Measurements from ENCODE around the gene MTHFD2.
"Not testable (repeated sequence)": the region's sequence is repeated elsewhere in the genome, so short reads cannot be mapped to it uniquely, and the experiment has no call there.

The MTHFD2 gene

DNA sequence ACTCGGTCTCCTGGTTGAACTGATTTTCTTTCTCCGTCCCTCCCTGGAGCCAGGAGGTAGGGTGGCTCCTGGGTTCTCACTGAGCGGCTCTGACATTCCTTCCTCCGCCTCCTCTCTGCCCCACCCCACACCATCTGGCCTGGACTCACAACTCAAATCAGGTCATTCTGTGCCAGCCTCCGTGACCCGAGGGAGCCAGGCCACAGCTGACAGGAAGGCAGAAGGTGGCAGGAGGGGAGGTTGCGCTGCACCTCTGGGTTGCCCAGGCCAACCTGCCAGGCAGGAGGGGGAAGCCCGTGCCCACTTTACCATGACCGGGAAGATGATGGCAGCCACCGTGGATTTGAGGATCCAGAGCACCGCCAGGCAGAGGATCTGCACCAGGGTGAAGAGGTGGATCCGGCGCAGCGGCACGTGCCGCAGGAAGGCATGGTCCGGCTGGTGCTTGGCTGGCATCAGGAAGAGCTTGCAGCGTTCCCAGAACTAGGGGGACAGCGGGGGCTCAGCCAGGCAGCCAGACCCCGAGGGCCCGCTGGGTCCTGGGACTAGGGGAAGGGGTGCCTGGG is 28.3 kb downstream of the MTHFD2 start:
- no peak for FAIRE-seq
- DNase-seq (ENCODE audit: extremely low spot score, insufficient read length, low read depth), result no peak

DNA sequence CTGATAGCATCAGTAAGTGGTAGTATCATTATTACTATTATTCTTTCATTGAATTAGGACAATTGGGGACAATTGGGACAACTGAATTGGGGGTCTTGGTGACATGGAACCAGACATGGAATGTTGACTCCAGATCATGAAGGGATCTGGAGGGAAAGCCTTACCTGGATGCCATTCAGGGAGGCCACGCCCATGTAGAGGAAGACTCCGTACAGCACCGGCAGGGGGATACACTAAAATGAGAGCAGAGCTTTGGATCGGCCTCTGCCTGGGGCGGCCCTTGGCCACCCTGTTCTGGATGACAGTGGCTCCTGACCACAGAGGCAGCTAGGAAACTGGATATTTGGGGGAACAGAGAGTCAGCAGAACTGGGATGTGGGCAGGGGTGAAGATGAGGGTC is 29.2 kb downstream of the MTHFD2 start:
- DNase-seq (ENCODE audit: extremely low spot score, insufficient read length, low read depth) (no peak), FAIRE-seq (no peak)

DNA sequence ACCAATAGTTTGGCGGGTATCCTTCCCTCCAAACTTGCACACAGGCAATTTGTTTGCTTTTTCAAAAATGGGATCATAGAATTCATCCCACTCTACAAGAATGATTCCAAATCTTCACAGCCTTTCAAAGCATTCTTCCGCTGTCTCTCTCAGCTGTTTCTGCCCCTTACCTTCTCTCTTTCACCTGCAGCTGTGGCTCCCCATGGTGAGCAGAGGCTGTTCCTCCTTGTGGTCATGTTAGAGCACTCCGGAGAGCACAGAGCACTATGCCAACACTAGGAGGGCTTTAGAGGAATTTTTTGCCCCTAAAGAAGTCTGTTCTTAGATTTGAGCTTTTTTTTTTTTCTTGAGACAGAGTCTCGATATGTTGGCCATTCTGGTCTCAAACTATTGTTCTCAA is 30.4 kb downstream of the MTHFD2 start:
- FAIRE-seq, result no peak
- DNase-seq (ENCODE audit: extremely low spot score, insufficient read length, low read depth), result no peak

DNA sequence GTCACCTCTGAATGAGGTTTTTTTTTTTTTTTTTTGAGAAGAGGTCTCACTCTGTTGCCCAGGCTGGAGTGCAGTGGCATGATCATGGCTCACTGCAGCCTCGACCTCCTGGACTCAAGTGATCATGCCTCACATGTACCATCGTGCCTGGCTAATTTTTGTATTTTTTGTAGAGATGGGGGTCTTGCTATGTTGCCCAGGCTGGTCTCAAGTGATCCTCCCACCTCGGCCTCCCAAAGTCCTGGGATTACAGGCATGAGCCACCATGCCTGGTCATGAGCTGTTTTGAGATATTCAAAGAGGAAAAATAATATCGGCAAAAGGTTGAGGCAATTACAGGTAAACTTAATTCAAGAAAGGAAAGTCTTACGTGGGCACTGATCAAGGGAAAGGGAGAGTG is 31.4 kb downstream of the MTHFD2 start:
- not testable (repeated sequence) for DNase-seq (ENCODE audit: extremely low spot score, insufficient read length, low read depth); FAIRE-seq

DNA sequence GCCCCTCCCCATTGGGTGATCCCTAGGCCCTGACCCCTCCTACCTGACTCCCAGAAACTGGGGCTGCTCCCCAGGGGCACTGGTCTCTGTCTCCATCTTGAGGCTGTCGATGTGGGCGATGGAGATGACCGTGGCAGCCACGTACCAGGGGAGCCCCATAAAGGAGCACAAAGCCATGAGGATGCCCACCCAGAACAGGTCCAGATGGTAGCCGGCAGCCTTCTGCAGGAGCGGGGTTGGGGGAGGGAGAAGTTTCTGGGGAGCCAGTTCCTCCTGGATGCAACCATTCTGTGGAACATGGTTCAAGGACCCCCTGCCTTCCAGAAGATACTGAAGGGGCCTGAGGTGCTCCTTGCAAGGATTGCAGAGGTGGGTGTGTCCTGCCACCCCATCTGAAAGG is 34.0 kb downstream of the MTHFD2 start:
- FAIRE-seq (no peak), DNase-seq (ENCODE audit: extremely low spot score, insufficient read length, low read depth) (no peak)

DNA sequence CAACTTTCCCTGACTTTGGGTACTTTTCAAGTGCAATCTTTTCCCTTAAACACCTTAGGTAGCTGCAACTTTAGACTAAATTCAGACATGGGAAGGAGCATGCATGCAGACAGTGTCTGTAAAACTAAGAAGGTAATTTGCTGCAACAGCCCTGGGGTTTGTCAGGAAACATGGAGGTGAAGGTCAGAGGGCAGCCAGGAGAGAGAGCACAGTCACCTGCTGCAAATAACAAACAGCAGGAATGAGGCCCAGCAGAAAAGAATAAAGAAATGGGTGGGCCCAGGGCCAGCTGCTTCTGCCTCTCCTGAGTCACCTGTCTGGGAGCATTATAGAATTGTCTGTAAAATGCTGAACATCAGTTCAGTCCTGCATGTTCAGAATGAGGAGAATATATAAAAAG is 35.2 kb downstream of the MTHFD2 start:
- FAIRE-seq, result no peak

DNA sequence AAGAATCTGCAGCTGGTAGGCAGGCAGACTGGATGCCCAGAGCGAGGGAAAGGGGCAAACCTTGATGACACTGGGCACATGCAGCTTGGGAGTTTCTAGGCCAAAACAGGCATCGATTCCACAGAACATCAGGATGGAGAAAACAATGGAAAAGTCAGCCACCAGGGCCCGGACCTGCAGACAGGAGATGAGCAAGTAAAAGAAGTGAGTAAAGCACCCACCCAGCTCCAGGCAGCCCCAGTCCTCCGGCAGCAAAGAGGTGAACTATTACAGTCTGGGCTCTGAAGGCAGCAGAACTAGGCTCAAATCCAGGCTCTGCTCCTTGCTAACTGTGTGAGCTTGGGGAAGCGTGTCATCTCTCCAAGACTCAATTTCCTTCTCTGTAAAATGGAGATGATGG is 36.6 kb downstream of the MTHFD2 start:
- FAIRE-seq, result no peak
- DNase-seq (ENCODE audit: extremely low spot score, insufficient read length, low read depth), result no peak

More for the DNA sequence above, 35.2 kb downstream of the MTHFD2 start:
- DNase-seq (ENCODE audit: extremely low spot score, insufficient read length, low read depth), result no peak

DNA sequence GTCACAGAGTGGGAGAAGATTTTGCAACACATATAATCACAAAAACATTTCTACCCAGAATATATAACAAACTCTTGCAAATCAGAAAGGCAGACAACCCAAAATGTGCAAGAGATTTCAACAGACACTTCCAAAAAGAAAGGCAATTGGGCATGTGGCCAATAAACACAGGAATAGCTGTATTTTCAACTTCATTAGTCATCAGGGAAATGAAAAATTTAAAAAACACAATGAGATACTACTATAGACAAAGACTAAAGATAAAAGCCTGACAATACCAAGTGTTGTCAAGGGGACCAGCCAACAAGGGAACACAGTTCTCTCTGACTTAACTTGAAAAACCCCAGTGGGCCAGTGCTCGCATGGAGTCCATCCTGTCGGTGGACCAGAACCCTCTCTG is 40.5 kb downstream of the MTHFD2 start:
- FAIRE-seq, result no peak

DNA sequence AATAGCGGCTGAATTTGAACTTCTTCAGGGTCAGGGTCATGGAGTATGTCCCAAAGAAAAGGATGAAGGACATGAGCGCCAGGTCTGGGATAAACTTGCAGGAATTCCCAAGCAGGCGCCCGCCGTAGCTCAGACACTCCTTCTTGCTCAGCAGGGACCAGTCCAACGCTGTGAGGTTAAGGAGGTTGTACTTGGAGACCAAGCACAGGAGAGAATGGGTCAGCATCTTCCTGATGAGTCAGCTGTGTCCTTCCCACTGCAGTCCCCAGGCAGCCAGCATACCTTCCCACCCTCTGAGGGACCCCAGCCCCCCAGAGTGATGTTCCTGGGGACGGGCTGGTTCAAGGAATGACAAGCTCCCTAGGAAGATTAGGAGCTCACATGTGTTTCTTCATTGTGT is 40.9 kb downstream of the MTHFD2 start:
- FAIRE-seq (no peak), DNase-seq (ENCODE audit: extremely low spot score, insufficient read length, low read depth) (no peak)

More for the DNA sequence above, 40.5 kb downstream of the MTHFD2 start:
- DNase-seq (ENCODE audit: extremely low spot score, insufficient read length, low read depth), result no peak

DNA sequence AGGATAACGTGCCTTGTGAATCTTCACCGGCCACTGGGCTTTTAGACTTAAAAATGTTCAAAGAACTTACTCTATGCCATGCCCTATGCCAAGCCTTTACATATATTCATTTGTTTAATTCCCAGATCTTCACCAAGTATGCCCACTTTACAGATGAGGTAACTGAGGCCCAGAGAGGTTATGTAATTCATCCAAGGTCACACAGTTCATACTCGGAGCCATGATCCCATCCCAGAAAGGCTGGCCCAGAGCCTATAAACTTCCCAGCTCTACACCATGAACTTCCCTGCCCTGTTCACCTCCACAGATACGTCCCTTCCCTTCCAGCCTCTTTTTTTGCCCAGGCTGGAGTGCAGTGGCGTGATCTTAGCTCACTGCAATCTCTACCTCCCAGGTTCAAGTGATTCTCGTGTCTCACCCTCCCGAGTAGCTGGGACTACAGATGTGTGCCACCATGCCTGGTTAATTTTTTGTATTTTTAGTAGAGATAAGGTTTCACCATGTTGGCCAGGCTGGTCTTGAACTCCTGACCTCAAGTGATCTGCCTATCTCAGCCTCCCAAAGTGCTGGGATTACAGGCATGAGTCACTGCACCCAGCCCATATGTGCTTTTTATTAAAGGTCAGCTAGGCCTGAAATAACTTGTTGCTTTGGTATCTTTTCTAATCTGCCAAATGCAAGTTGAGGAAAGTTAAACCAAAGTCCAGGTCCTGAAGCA is 44.1 kb downstream of the MTHFD2 start:
- FAIRE-seq (no peak), DNase-seq (ENCODE audit: extremely low spot score, insufficient read length, low read depth) (no peak)

DNA sequence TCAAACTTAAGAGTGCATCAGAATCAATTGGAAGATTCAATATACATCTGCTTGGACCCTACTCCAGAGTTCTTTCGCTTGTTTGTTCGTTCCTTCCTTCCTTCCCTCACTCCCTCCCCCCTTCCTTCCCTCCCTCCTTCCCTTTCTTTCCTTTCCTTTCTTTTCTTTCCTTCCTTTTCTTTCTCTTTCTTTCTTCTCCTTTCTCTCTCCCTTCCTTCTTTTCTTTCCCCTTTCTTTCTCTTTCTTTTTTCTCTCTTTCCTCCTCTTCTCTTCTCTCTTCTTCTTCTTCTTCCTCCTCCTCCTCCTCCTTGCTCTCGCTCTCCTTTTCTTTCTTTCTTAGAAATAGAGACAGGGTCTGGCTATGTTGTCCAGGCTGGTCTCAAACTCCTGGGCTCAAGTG is 45.9 kb downstream of the MTHFD2 start:
- no peak for DNase-seq (ENCODE audit: extremely low spot score, insufficient read length, low read depth)
- no peak for FAIRE-seq

DNA sequence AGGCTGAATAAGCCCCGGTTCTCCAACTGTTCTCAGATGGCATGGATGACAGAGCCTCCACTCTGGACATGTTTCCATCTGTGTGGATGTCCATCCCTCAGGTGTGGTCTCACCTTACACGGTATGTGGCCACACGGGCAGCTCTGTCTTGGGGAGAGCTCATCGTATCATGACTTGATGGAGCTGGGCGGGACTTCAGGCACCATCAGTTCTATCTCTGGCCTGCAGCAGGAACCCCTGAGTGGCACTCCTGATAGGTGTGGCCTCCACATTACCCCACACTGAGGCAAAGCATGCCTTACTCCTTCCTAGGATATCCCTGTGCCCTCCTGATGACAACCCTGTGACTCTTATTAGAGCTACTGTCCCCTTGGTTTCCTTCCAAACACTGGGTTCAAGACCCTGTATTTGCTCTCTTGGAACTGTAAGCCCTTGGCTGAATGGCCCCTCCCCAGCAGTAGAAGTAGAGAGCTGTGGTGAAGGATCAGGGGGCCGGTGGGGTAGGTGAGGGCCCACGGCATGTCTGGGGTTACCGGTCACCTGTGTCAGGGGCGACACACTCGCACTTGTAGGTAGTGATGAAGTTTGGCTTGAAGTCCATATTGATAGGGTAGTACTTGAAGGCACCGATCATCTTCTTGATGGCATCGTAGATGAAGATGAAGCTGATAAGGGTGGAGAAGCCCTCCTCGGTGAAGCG is 48.2 kb downstream of the MTHFD2 start:
- DNase-seq (ENCODE audit: extremely low spot score, insufficient read length, low read depth), result no peak
- FAIRE-seq, result no peak

DNA sequence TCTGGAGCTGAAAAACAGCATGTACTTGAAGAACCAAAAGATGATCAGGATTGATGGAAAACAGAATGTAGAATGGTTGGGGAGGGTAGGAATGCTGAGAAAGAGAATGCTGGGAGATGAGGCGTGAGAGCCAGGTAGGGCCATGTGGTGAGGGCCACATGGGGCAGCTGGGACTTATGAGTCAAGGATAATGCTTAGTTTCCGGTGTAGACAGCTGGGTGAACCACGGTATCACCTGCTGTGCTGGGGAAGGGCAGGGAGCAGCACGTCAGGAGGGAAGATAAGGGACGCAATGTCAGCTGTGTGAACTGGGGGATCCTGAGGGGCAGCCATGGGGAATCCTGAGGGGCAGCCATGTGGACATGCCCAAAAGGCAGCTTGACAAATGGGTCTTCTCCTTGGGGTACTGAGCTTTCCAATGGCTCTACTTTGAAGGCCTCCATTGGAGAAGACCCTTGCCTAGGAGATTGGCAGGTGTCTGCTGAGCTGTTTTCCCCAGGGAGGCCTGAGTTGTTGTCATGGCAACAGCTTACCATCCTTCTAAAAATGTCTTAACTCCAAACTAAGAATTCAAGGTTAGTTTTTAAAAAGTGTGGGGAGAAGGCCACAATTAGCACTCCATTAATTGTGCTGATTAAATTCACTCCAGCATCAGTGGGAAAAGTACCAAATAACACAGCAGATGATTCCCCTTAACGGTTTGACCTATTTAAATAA is 51.1 kb downstream of the MTHFD2 start:
- FAIRE-seq, result no peak

DNA sequence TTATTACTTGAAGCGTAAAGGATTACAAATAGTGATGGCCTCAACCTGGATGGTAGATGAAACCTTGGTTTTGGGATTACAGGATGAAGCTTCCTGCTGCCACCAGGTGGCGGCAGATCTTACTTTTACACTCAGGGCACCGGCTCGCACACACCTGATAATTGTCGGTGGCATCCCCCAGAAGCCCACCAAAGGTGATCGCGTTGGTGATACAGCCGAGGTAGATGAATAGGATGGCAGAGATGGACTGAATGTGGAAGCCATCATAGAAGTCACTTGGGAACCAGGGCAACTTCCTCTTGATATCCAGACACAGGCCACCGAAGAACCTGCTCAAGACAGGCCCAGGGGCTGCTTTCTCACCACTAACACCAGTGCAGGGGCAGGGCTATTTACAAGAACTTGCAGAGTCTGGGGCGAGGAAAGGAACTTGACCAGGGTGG is 51.8 kb downstream of the MTHFD2 start:
- DNase-seq (ENCODE audit: extremely low spot score, insufficient read length, low read depth) (peak; percentile 55), FAIRE-seq (peak; percentile 56)

More for the DNA sequence above, 51.1 kb downstream of the MTHFD2 start:
- no peak for DNase-seq (ENCODE audit: extremely low spot score, insufficient read length, low read depth)

DNA sequence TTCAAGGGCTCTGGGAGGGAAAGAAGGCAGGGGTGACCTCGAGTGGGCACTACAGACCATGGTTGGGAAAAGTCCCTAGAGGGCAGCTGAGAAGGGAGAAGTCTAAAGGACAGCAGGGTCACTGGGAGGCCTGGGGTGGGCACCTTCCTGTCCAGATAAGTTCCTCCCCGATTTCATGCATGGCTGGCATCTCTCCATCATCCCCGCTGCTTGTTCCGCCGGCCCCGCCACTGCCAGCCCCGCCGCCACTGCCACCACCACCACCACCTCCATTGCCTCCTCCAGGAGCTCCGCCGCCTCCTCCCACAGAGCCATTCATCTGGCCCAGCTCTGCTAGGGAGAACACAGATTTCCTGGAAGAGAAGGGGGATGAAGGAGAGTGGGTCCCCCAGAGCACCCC is 53.6 kb downstream of the MTHFD2 start:
- DNase-seq (ENCODE audit: extremely low spot score, insufficient read length, low read depth) (no peak), FAIRE-seq (no peak)

DNA sequence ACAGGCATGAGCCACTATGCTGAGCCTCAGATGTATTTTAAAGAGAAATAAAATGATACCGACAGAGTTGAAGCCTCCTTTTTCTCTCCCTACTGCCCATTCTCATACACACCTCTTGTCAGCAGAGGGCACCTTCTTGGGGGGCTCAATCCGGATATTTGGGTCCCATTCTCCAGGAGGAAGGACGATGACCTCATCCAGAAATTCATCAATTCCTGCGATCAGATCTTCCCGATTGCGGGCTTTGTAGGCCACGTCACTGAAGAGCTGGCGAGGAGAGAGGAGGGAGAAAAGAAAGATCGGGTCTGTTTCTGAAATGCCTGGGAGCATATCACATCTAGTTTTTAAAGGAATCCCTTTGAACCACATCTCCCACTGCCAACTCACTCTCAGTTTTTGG is 54.4 kb downstream of the MTHFD2 start:
- DNase-seq (ENCODE audit: extremely low spot score, insufficient read length, low read depth), result no peak

DNA sequence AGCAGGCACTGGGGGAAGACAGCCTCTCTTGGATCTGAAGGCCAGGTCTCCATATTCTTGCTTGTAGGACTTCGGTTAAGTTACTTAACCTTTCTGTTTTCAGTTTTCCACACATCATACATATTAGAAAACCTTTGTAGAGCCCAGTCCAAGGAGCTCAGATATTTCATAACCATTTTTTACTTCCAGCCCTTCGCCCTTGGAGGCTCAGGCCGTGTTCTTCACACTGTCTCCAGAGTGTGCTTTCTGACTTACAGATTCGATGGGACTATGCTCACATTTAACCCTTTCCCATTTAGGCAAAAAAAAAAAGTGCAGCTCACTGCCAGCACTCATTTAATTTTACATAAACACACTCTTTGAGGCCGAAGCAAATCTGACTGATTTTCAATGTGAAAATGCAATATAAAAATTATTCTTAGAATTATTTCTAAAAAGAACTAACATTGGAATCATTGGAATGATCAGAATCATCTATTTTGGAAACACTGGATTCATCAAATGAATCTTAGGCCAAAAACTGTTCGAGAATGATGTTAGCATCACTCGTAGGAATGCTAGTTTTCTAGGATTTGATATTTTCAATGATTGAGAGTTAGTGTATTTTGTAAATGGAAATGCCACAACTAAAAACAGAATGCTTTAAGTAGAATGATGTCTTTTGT is 55.0 kb downstream of the MTHFD2 start:
- DNase-seq (ENCODE audit: extremely low spot score, insufficient read length, low read depth) (no peak), FAIRE-seq (no peak)

More for the DNA sequence above, 54.4 kb downstream of the MTHFD2 start:
- no peak for FAIRE-seq

DNA sequence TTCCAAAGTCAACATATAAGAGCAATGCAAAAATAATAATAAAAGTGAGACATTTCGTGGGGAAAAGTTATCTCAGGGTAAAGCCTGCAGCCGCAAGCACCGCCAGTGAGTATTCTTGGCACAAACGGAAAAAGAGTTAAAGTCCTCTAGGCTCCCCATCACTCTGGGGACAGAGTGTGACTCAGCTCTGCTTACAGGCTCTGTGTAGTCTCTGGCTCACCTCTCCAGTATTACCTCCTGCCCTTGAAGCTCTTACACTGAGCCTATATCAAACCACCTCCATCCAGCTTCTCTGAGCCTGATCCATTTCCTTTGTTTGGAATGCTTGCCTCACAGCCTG is 55.5 kb downstream of the MTHFD2 start:
- no peak for FAIRE-seq
- DNase-seq (ENCODE audit: extremely low spot score, insufficient read length, low read depth), result no peak

DNA sequence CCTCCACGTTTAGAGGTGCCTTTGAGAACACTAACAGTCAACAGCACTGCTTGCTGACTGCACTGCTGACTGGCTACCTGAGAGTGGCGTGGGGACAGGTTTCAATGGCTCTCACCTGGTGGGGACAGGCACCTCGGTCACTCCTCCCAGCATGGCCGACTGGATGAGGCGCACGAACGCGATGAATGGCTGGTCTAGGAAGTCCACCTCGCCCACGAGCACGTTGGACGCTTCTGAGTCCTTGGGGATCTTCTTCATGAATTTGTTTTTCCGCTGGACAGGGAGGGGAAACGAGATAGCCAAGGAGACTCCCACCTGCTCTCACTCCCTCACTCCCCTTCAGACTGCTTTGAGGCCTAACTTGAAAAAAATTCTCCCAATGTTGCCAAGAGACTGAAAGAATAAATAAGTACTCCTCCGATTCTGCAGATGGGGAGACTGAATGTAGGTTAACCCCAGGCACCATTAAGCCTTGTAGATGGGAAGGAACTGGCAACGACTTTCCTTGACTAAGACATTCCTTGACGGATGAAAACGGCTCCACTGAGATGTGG is 57.3 kb downstream of the MTHFD2 start:
- no peak for FAIRE-seq
- no peak for DNase-seq (ENCODE audit: extremely low spot score, insufficient read length, low read depth)

DNA sequence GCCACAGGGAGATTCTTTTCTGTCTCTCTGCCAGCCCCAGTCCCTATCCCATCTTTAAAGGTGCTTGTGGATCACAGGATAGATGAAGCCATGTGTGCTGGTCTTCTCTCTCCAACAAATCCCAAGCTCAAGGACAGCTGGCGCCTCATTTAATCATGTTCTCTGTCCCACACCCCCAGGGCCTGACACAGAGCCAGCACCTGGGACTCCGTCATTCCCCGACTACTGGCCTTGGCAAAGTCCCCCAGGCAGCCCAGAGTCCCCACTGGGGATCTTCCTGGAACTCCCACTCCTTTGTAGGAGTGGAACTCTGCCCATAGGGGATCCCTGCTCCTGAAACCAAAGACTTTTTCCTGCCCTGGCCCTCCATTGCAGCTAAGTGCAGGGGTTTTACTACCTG is 60.8 kb downstream of the MTHFD2 start:
- DNase-seq (ENCODE audit: extremely low spot score, insufficient read length, low read depth), result no peak
- no peak for FAIRE-seq
